ENCODE measurements around the gene SGK2.

Gene SGK2

GRCh38 chr20:43569282-43569681 is 10.5 kb downstream of the SGK2 start:
- Histone ChIP-seq H3K4me3 (IDR thresholded peaks at IDR 0.05; ENCODE audit: insufficient read depth, low read depth, low read length) (no peak overlapping the region), H4K20me1 (ENCODE audit: insufficient read depth) (no peaks in the 10 kb centered on the region)
- no peak for TF ChIP-seq CTCF (conservative IDR thresholded peaks at IDR 0.05; ENCODE audit: low read depth, low read length)

GRCh38 chr20:43570496-43570895 is 11.7 kb downstream of the SGK2 start:
- Histone ChIP-seq H3K36me3 (ENCODE audit: insufficient read depth) (no peaks in the 10 kb centered on the region), H3K4me1 (ENCODE audit: low read depth, poor library complexity, severe bottlenecking) (peaks cover 2% of the 10 kb centered on the region), H3K4me2 (no peak overlapping the region), H3K27ac (no peak overlapping the region), H3K9ac (no peak overlapping the region), H3K79me2 (ENCODE audit: insufficient read depth, low read depth) (no peaks in the 10 kb centered on the region), H3K4me3 (IDR thresholded peaks at IDR 0.05; ENCODE audit: insufficient read depth, low read depth, low read length) (no peak overlapping the region), H2AFZ (ENCODE audit: low read depth) (no peak overlapping the region), H4K20me1 (ENCODE audit: insufficient read depth) (no peaks in the 10 kb centered on the region), H3K27me3 (ENCODE audit: insufficient read depth, low read depth) (no peaks in the 10 kb centered on the region)
- TF ChIP-seq CTCF (conservative IDR thresholded peaks at IDR 0.05; ENCODE audit: low read depth, low read length) = no peak

More at GRCh38 chr20:43569282-43569681, 10.5 kb downstream of the SGK2 start:
- Histone ChIP-seq H3K9ac (no peak overlapping the region), H2AFZ (ENCODE audit: low read depth) (no peak overlapping the region), H3K79me2 (ENCODE audit: insufficient read depth, low read depth) (no peaks in the 10 kb centered on the region), H3K36me3 (ENCODE audit: insufficient read depth) (no peaks in the 10 kb centered on the region), H3K27me3 (ENCODE audit: insufficient read depth, low read depth) (no peaks in the 10 kb centered on the region), H3K4me1 (ENCODE audit: low read depth, poor library complexity, severe bottlenecking) (no peaks in the 10 kb centered on the region), H3K27ac (no peak overlapping the region), H3K4me2 (no peak overlapping the region)

- no peak for TF ChIP-seq CTCF (conservative IDR thresholded peaks at IDR 0.05; ENCODE audit: low read depth, low read length)
- Histone ChIP-seq H3K27ac (no peak overlapping the region), H3K36me3 (ENCODE audit: insufficient read depth) (no peaks in the 10 kb centered on the region), H4K20me1 (ENCODE audit: insufficient read depth) (no peaks in the 10 kb centered on the region), H3K27me3 (ENCODE audit: insufficient read depth, low read depth) (no peaks in the 10 kb centered on the region), H3K4me2 (no peak overlapping the region), H3K79me2 (ENCODE audit: insufficient read depth, low read depth) (no peaks in the 10 kb centered on the region), H3K4me1 (ENCODE audit: low read depth, poor library complexity, severe bottlenecking) (peaks cover 3% of the 10 kb centered on the region), H3K4me3 (IDR thresholded peaks at IDR 0.05; ENCODE audit: insufficient read depth, low read depth, low read length) (no peak overlapping the region), H3K9ac (no peak overlapping the region), H2AFZ (ENCODE audit: low read depth) (no peak overlapping the region)
Measured at GRCh38 chr20:43571310-43571709, 12.5 kb downstream of the SGK2 start.

- no peak for TF ChIP-seq CTCF (conservative IDR thresholded peaks at IDR 0.05; ENCODE audit: low read depth, low read length)
- H3K36me3 ChIP-seq (ENCODE audit: insufficient read depth) = no peaks in the 10 kb centered on the region
Measured at GRCh38 chr20:43571771-43572170, 12.9 kb downstream of the SGK2 start.

More at GRCh38 chr20:43571771-43572170, 12.9 kb downstream of the SGK2 start:
- Histone ChIP-seq H3K9ac (no peak overlapping the region), H3K4me2 (no peak overlapping the region), H3K79me2 (ENCODE audit: insufficient read depth, low read depth) (no peaks in the 10 kb centered on the region), H4K20me1 (ENCODE audit: insufficient read depth) (no peaks in the 10 kb centered on the region), H3K27me3 (ENCODE audit: insufficient read depth, low read depth) (no peaks in the 10 kb centered on the region), H2AFZ (ENCODE audit: low read depth) (no peak overlapping the region), H3K27ac (no peak overlapping the region), H3K4me3 (IDR thresholded peaks at IDR 0.05; ENCODE audit: insufficient read depth, low read depth, low read length) (no peak overlapping the region), H3K4me1 (ENCODE audit: low read depth, poor library complexity, severe bottlenecking) (peaks cover 3% of the 10 kb centered on the region)
